ENCODE results near the gene SHISA8. TPM values are rescaled to one million over a fixed set of nuclear protein-coding genes. Genes with fewer than 3 reads are reported as not detected.

Gene SHISA8
- total RNA-seq, 2 donors from 2014 or later, result 0.58 TPM; not detected in 1

GRCh38 chr22:41940832-41941765, 26.2 kb upstream of the SHISA8 start:
- peaks cover 6% of the 10 kb centered on the region for H3K4me1 Mint-ChIP-seq
- H3K27me3 Mint-ChIP-seq (ENCODE audit: insufficient read depth), result no peaks in the 10 kb centered on the region
- peak; percentile 96 for DNase-seq
- 78 to 79% methylated on average over 9 to 13 of the region's 13 CpGs for WGBS, 2 experiments (ENCODE audit: insufficient coverage in 1 of 2, insufficient read length in 1 of 2)
- Histone ChIP-seq H3K27me3 (ENCODE audit: control insufficient read depth, insufficient read depth, low read length, poor library complexity, severe bottlenecking) (no peaks in the 10 kb centered on the region), H3K4me1 (ENCODE audit: control insufficient read depth, insufficient read depth, low read length) (no peaks in the 10 kb centered on the region), H3K36me3 (ENCODE audit: control insufficient read depth, insufficient read depth, low read length) (peaks cover 43% of the 10 kb centered on the region), H3K27ac (ENCODE audit: low read depth, low read length) (no peak overlapping the region), H3K9me3 (ENCODE audit: control insufficient read depth, low read length) (no peaks in the 10 kb centered on the region), H3K9ac (ENCODE audit: extremely low read depth, low read length, poor library complexity, severe bottlenecking) (no peak overlapping the region), H3K4me3 (ENCODE audit: low read length) (no peak overlapping the region)
- no peak overlapping the region for H3K4me3 Mint-ChIP-seq
- H3K9me3 Mint-ChIP-seq, result no peaks in the 10 kb centered on the region
- TF ChIP-seq, protein P1, sequence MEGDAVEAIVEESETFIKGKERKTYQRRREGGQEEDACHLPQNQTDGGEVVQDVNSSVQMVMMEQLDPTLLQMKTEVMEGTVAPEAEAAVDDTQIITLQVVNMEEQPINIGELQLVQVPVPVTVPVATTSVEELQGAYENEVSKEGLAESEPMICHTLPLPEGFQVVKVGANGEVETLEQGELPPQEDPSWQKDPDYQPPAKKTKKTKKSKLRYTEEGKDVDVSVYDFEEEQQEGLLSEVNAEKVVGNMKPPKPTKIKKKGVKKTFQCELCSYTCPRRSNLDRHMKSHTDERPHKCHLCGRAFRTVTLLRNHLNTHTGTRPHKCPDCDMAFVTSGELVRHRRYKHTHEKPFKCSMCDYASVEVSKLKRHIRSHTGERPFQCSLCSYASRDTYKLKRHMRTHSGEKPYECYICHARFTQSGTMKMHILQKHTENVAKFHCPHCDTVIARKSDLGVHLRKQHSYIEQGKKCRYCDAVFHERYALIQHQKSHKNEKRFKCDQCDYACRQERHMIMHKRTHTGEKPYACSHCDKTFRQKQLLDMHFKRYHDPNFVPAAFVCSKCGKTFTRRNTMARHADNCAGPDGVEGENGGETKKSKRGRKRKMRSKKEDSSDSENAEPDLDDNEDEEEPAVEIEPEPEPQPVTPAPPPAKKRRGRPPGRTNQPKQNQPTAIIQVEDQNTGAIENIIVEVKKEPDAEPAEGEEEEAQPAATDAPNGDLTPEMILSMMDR (conservative IDR thresholded peaks at IDR 0.05), result peak; percentile 90
- peaks cover 65% of the 10 kb centered on the region for H3K36me3 Mint-ChIP-seq (ENCODE audit: low read depth)
- H3K27ac Mint-ChIP-seq, result peak overlapping the region; percentile 50

GRCh38 chr22:41939981-41940831, 25.3 kb upstream of the SHISA8 start:
- TF ChIP-seq, protein P1 (conservative IDR thresholded peaks at IDR 0.05), result no peak
- H3K27ac ChIP-seq (ENCODE audit: low read depth, low read length), result peak overlapping the region; percentile 22
- peak; percentile 47 for DNase-seq

DNA sequence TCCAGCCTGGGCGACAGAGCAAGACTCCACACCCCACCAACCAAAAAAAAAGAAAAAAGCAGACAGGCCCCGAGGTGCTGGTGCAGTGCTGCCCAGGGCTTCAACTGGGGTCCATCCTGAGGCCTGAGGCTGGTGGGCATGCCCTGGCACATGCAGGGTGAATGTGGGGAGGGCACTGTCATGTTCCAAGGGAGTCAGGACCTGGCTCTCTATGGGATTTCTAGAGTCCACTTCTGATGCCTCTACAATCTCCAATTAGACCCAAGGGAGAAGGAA, 22.0 kb upstream of the SHISA8 start:
- H3K9me3 ChIP-seq (ENCODE audit: control insufficient read depth, low read length), result no peaks in the 10 kb centered on the region
- H3K36me3 Mint-ChIP-seq (ENCODE audit: low read depth), result peaks cover 37% of the 10 kb centered on the region
- H3K4me3 ChIP-seq (ENCODE audit: low read length), result no peak overlapping the region
- no peaks in the 10 kb centered on the region for H3K9me3 Mint-ChIP-seq
- no peaks in the 10 kb centered on the region for H3K27me3 Mint-ChIP-seq (ENCODE audit: insufficient read depth)
- H3K27ac ChIP-seq (ENCODE audit: low read depth, low read length), result no peak overlapping the region
- no peak overlapping the region for H3K9ac ChIP-seq (ENCODE audit: extremely low read depth, low read length, poor library complexity, severe bottlenecking)
- no peaks in the 10 kb centered on the region for H3K27me3 ChIP-seq (ENCODE audit: control insufficient read depth, insufficient read depth, low read length, poor library complexity, severe bottlenecking)
- no peaks in the 10 kb centered on the region for H3K4me1 Mint-ChIP-seq
- WGBS, 2 experiments (ENCODE audit: insufficient coverage in 1 of 2, insufficient read length in 1 of 2), result 88% methylated on average over 2 of the region's 2 CpGs; no CpG with 5 or more reads in 1 of the 2 experiments
- DNase-seq, result no peak
- TF ChIP-seq, protein P1 (conservative IDR thresholded peaks at IDR 0.05), result no peak
- no peaks in the 10 kb centered on the region for H3K4me1 ChIP-seq (ENCODE audit: control insufficient read depth, insufficient read depth, low read length)
- H3K36me3 ChIP-seq (ENCODE audit: control insufficient read depth, insufficient read depth, low read length), result peaks cover 18% of the 10 kb centered on the region
- no peak overlapping the region for H3K27ac Mint-ChIP-seq
- H3K4me3 Mint-ChIP-seq, result no peak overlapping the region

More at GRCh38 chr22:41939981-41940831, 25.3 kb upstream of the SHISA8 start:
- Histone ChIP-seq H3K36me3 (ENCODE audit: control insufficient read depth, insufficient read depth, low read length) (peaks cover 43% of the 10 kb centered on the region), H3K9me3 (ENCODE audit: control insufficient read depth, low read length) (no peaks in the 10 kb centered on the region), H3K27me3 (ENCODE audit: control insufficient read depth, insufficient read depth, low read length, poor library complexity, severe bottlenecking) (no peaks in the 10 kb centered on the region), H3K4me1 (ENCODE audit: control insufficient read depth, insufficient read depth, low read length) (no peaks in the 10 kb centered on the region), H3K4me3 (ENCODE audit: low read length) (no peak overlapping the region), H3K9ac (ENCODE audit: extremely low read depth, low read length, poor library complexity, severe bottlenecking) (no peak overlapping the region)
- H3K36me3 Mint-ChIP-seq (ENCODE audit: low read depth), result peaks cover 62% of the 10 kb centered on the region
- H3K4me3 Mint-ChIP-seq, result no peak overlapping the region
- peak overlapping the region; percentile 72 for H3K27ac Mint-ChIP-seq
- no peaks in the 10 kb centered on the region for H3K4me1 Mint-ChIP-seq
- no peaks in the 10 kb centered on the region for H3K9me3 Mint-ChIP-seq
- H3K27me3 Mint-ChIP-seq (ENCODE audit: insufficient read depth), result no peaks in the 10 kb centered on the region
- 83 to 90% methylated on average over 12 to 13 of the region's 13 CpGs for WGBS, 2 experiments (ENCODE audit: insufficient coverage in 1 of 2, insufficient read length in 1 of 2)

Data from endodermal cell (in vitro differentiated cells).